GM13976 (cell line): ENCODE data around the gene SH3PXD2A.
"Not testable (repeated sequence)": the region's sequence is repeated elsewhere in the genome, so short reads cannot be mapped to it uniquely, and the experiment has no call there.

Source experiments
- DNase-seq: peaks from one replicate; pipeline ENCODE4 v3.0.0; 2012; ENCODE audit warnings: low spot score
- in situ Hi-C: fragments of 300-500 bp; cut with MboI; formaldehyde crosslinking; loops from one replicate; pipeline ENCODE4 v1.12.0; 2022; ENCODE audit warnings: low sequenced_read_pairs, mixed read lengths, inconsistent platforms; ENCODE audit not compliant: unreplicated experiment
- TF ChIP-seq, protein P1 (sequence below): IDR thresholded peaks from 2 replicates; pipeline ENCODE4 v1.5.1; 2012; ENCODE audit warnings: borderline replicate concordance, mild to moderate bottlenecking; ENCODE audit not compliant: insufficient read depth; ENCODE audit errors: extremely low read depth, missing control alignments, control extremely low read depth

The SH3PXD2A gene

GRCh38 chr10:103814105-103814504, 41.3 kb downstream of the SH3PXD2A start:
- in situ Hi-C loops, result no loop called here

GRCh38 chr10:103813312-103813711, 42.1 kb downstream of the SH3PXD2A start:
- DNase-seq, in situ Hi-C loops: not testable (repeated sequence)

More at GRCh38 chr10:103814105-103814504, 41.3 kb downstream of the SH3PXD2A start:
- no peak for DNase-seq
- TF ChIP-seq, protein P1, sequence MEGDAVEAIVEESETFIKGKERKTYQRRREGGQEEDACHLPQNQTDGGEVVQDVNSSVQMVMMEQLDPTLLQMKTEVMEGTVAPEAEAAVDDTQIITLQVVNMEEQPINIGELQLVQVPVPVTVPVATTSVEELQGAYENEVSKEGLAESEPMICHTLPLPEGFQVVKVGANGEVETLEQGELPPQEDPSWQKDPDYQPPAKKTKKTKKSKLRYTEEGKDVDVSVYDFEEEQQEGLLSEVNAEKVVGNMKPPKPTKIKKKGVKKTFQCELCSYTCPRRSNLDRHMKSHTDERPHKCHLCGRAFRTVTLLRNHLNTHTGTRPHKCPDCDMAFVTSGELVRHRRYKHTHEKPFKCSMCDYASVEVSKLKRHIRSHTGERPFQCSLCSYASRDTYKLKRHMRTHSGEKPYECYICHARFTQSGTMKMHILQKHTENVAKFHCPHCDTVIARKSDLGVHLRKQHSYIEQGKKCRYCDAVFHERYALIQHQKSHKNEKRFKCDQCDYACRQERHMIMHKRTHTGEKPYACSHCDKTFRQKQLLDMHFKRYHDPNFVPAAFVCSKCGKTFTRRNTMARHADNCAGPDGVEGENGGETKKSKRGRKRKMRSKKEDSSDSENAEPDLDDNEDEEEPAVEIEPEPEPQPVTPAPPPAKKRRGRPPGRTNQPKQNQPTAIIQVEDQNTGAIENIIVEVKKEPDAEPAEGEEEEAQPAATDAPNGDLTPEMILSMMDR, result no peak

- TF ChIP-seq, protein P1, result no peak
- in situ Hi-C loops, result no loop called here
- no peak for DNase-seq
These were observed 42.9 kb downstream of the SH3PXD2A start for GRCh38 chr10:103812432-103812831.

DNA sequence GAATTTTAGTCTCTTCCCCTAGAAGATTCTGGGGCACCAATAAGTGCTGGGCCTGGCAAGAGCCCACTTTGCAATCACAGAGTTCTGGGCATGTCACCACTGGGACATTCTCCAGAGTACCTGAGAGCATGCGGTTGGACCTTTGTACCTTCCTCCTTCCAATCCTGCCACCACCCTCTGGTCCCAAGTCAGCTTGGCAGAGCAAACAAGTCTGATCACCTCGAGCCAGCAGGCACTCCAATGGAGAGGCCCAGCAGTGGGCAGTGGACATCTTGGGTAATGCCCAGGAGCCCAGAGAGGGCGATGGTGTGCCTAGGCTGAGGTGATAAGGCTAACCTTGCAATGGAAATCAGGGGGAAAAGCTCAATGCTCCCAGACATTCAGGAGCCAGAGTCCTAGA, 43.4 kb downstream of the SH3PXD2A start:
- no peak for DNase-seq
- TF ChIP-seq, protein P1, result no peak
- in situ Hi-C loops, result no loop called here

- DNase-seq, result no peak
- in situ Hi-C loops, result no loop called here
- TF ChIP-seq, protein P1, result no peak
These were observed 43.9 kb downstream of the SH3PXD2A start for GRCh38 chr10:103811463-103811862.

DNA sequence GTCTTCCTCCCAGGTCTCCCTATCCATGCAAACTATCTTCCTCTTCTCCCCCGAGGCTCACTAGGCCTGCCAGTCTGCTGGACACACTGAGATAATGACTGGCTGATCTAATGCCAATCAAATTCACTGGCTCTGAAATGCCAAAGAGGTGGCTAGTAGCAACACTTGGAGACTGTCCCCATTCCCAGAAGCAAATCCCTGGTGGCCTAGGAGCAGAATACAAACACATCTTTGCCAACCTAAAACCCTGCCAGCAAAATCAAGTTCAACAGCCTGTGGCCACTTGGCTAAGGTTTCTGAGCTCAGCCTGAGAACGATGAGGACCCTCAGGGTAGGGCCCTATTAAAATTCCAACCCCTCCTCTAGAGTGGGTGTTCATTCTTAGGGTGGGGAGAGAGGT, 46.6 kb downstream of the SH3PXD2A start:
- in situ Hi-C loops, result no loop called here
- TF ChIP-seq, protein P1, result no peak
- DNase-seq, result no peak

DNA sequence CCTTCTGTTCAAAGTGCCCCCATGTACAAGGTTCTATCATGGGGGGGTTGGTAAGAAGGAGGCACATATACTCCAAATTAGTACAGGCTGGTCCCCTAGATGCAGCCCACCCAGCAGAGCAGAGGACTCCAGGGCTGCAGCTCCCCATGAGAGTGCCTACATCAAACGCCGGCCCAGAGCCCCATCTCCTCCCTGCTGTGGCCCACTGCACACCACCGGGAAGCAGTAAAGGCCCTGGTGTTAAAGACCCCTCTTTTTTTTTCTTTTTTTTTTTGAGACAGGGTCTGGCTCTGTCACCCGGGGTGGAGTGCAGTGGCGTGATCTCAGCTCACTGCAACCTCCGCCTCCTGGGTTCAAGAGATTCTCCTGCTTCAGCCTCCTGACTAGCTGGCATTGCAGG, 47.4 kb downstream of the SH3PXD2A start:
- in situ Hi-C loops, result no loop called here
- TF ChIP-seq, protein P1, result no peak
- no peak for DNase-seq
